Natural killer cell treated with Interleukin-12 subunit alpha and Interleukin-12 subunit beta and Interleukin-15 and Interleukin-18, amount 100 ng/mL, for 72 hours (primary cell): ENCODE measurements around the gene PPIA. TPM values are rescaled to one million over a fixed set of nuclear protein-coding genes. Genes with fewer than 3 reads are reported as not detected.
"Not testable (repeated sequence)": the region's sequence is repeated elsewhere in the genome, so short reads cannot be mapped to it uniquely, and the experiment has no call there.

Experiments
- ATAC-seq, 2 donors: fragments of 150-1000 bp; cut with Tn5 transposase in 1 of 2; sonication (Bioruptor Pico), chemical (Tn5 transposase) in 1 of 2; 2 replicates each; pipeline ENCODE4 v1.10.0; 2021
- DNase-seq: peaks from one replicate; pipeline ENCODE4 v3.0.0; 2022; ENCODE audit warnings: low spot score
- H3K27ac Mint-ChIP-seq, 2 donors: 1 replicate in 1 of 2; 2 replicates in 1 of 2; pipeline ENCODE4 v1.8.0; 2022; ENCODE audit warnings: mixed read lengths in 2 of 2, mild to moderate bottlenecking in 1 of 2, moderate library complexity in 1 of 2
- H3K27me3 Mint-ChIP-seq, 2 donors: 1 replicate in 1 of 2; 2 replicates in 1 of 2; pipeline ENCODE4 v1.8.0; 2022; ENCODE audit warnings: mixed read lengths in 2 of 2
- H3K36me3 Mint-ChIP-seq: one replicate; pipeline ENCODE4 v1.8.0; 2022; ENCODE audit warnings: mixed read lengths
- H3K4me1 Mint-ChIP-seq, 2 donors: 1 replicate in 1 of 2; 2 replicates in 1 of 2; pipeline ENCODE4 v1.8.0; 2022; ENCODE audit warnings: low read depth in 2 of 2, mixed read lengths in 2 of 2, mild to moderate bottlenecking in 1 of 2
- H3K4me3 Mint-ChIP-seq: one replicate; pipeline ENCODE4 v1.8.0; 2022; ENCODE audit warnings: mixed read lengths
- H3K9me3 Mint-ChIP-seq: 2 replicates; pipeline ENCODE4 v1.8.0; 2022; ENCODE audit warnings: mixed read lengths
- total RNA-seq, 2 donors: library from RNA; stranded (reverse); gene quantifications; one replicate each; pipeline ENCODE4 v1.2.3, GENCODE V29; 2022

PPIA gene
- total RNA-seq, 2 donors from 2014 or later = 1,523 to 1,782 TPM

DNA sequence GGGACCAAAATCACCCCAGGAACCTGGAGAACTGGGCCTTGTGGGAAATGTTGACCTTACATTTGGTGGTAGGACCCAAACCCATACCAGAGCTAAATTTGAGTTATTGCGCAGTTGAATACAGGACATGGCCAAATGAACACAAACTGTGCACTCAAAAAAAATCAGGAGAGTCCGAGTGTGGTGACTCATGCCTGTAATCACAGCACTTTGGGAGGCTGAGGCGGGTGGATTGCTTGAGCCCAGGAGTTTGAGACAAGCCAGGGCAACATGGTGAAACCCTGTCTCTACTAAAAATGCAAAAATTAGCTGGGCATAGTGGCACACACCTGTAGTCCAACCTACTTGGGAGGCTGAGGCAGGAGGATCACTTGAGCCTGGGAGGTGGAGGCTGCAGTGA, 11.3 kb upstream of the PPIA start:
- H3K36me3 Mint-ChIP-seq, ATAC-seq, H3K4me1 Mint-ChIP-seq, H3K4me3 Mint-ChIP-seq, H3K9me3 Mint-ChIP-seq, H3K27me3 Mint-ChIP-seq, DNase-seq, H3K27ac Mint-ChIP-seq: not testable (repeated sequence)

DNA sequence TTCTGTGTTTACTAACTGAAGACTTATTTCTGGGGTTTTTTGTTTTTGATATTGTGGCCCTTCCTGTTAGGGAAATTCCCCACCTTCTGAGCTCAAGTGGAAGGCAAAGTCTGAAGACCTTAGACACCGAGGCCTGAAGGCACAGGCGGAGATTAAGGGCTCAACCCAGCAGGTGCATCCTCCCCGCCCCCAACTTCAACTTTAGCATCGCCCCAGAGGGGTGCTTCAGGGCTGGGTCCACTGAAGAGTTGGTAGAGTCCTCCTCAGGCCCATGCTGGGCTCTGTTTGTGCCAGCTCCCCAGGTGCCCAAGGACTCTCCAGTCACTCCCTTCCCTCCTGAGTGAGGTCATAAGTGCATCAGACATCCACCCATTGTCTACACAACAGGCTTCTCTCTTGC, 9.4 kb upstream of the PPIA start:
- no peak overlapping the region for H3K27ac Mint-ChIP-seq
- H3K36me3 Mint-ChIP-seq = peaks cover 7% of the 10 kb centered on the region
- DNase-seq (no peak), ATAC-seq (no peak)
- H3K4me3 Mint-ChIP-seq = no peak overlapping the region
- no peaks in the 10 kb centered on the region for H3K27me3 Mint-ChIP-seq
- H3K9me3 Mint-ChIP-seq = peaks cover 5% of the 10 kb centered on the region
- no peaks in the 10 kb centered on the region for H3K4me1 Mint-ChIP-seq

DNA sequence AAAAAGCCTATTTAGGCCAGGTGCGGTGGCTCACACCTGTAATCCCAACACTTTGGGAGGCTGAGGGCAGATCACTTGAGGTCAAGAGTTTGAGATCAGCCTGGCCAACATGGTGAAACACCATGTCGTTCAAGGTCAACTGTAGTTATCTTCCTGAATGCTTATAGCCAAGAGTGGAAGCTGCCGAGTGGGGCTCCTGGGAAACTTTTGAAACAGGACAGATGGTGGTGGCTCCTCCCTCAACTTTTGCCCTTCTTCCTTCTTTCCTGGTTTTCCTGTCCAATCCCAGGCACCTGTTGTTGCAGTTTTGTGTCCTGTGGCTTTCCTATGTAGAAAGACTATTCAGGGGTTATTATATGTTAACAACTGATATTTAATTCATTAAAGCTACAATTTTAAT, 8.7 kb upstream of the PPIA start:
- Mint-ChIP-seq H3K4me1 (no peaks in the 10 kb centered on the region), H3K4me3 (no peak overlapping the region), H3K36me3 (peaks cover 7% of the 10 kb centered on the region), H3K27me3 (no peaks in the 10 kb centered on the region), H3K9me3 (peaks cover 5% of the 10 kb centered on the region), H3K27ac (no peak overlapping the region)
- ATAC-seq (no peak), DNase-seq (no peak)

DNA sequence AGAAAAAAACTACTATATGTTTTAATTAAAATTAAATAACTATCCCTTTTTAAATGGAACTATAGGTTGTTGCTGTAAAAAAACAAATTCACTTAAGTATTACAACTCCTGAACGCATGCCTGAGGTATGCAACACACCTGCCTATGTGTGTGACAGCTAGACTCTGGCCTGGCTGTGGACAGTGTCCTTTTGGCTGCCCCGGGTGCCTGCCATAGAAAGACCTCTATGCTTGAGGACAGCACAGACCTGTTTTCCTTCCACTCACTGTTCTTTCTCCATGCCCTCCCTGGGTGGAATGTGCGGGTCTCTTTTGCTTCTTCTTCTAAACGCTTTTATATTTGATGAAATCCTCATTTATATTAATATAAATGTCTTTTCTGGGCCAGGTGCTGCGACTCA, 6.5 kb upstream of the PPIA start:
- no peaks in the 10 kb centered on the region for H3K27me3 Mint-ChIP-seq
- ATAC-seq (no peak), DNase-seq (no peak)
- H3K36me3 Mint-ChIP-seq = no peaks in the 10 kb centered on the region
- H3K4me3 Mint-ChIP-seq = no peak overlapping the region
- H3K27ac Mint-ChIP-seq = no peak overlapping the region
- H3K4me1 Mint-ChIP-seq = no peaks in the 10 kb centered on the region
- no peaks in the 10 kb centered on the region for H3K9me3 Mint-ChIP-seq

DNA sequence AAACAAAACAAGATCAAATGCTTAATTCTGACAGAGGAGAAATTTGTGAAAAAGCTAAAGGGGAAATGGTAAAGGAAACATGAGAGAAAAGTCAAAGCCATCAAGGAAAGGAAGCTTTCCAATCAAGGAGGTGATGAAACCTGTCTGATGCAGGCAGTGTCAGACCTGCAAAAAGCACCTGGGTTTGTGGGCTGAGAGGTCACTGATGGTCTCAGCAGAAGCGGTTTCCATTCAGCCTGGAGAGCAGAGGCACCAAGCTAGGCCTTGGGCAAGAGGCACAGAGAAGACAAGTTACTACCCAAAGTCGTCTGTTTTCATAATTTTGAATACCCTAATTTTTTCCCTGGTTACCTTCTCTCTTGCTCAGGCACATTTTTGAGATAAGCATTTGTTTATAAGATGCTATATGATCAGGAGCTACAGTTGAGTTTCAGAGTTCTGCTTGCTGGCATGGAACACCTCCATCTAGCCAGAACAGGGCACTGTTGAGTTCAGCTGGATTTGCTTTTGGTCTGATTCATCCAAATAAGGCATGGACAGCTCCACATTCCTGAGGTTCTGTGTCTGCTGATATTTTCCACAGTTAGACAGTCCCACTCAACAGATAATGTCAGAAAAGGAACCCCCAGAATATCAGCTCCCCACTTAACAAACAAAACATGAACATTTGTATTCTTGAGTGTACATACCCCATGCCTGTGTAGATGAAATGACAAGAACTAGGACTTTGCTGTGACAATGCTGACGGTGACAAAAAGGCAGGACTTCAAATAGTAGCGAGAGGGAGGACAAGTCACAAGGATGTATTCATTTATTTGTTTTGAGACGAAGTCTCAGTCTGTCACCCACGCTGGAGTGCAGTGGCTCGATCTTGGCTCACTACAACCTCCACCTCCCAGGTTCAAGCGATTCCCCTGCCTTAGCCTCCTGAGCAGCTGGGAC, 4.9 kb upstream of the PPIA start:
- ATAC-seq = no peak
- Mint-ChIP-seq H3K27ac (no peak overlapping the region), H3K9me3 (no peaks in the 10 kb centered on the region), H3K4me1 (no peaks in the 10 kb centered on the region), H3K4me3 (no peak overlapping the region), H3K27me3 (no peaks in the 10 kb centered on the region), H3K36me3 (no peaks in the 10 kb centered on the region)
- no peak for DNase-seq

DNA sequence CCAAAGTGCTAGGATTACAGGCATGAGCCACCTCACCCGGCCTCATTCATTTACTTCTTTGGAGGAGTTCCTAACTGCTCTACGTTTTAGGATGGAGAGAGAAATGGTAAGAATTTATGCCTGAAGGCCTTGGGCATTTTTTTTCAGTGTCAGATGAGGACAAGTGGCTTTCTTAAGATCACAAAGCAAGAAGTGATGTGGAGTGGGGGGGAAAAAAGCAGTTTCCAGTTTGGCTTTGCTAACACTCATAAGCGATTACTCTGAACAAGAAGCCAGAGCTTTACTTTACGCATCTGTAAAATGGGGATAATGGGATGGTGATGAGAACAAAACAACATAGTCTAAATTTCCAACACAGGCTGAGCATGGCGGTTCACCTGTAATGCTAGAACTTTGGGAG, 2.6 kb upstream of the PPIA start:
- Mint-ChIP-seq H3K9me3 (no peaks in the 10 kb centered on the region), H3K27ac (no peak overlapping the region), H3K4me1 (peaks cover 15 to 20% of the 10 kb centered on the region in 2 donors), H3K27me3 (no peaks in the 10 kb centered on the region), H3K36me3 (peaks cover 15% of the 10 kb centered on the region), H3K4me3 (peak overlapping the region; percentile 52)
- ATAC-seq (no peak), DNase-seq (no peak)

DNA sequence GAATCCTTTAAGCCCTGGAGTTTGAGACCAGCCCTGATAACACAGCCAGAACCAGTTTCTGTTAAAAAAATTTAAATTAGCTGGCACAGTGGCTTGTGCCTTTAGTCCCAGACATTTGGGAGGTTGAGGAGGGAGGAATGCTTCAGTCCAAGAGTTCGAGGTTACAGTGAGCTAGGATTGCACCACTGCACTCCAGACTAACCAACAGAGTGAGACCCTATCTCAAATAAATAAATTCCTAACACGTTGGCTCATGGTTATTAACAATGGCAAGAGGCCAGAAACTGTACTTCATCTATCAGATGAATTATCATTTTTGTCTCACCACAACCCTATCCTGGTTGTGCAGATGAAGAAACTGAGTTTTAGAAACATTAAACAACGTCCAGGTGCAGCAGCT, 2.1 kb upstream of the PPIA start:
- Mint-ChIP-seq H3K4me1 (peaks cover 15 to 21% of the 10 kb centered on the region in 2 donors), H3K4me3 (no peak overlapping the region), H3K27ac (no peak overlapping the region), H3K9me3 (no peaks in the 10 kb centered on the region), H3K27me3 (no peaks in the 10 kb centered on the region), H3K36me3 (peaks cover 17% of the 10 kb centered on the region)
- DNase-seq = no peak
- no peak for ATAC-seq

DNA sequence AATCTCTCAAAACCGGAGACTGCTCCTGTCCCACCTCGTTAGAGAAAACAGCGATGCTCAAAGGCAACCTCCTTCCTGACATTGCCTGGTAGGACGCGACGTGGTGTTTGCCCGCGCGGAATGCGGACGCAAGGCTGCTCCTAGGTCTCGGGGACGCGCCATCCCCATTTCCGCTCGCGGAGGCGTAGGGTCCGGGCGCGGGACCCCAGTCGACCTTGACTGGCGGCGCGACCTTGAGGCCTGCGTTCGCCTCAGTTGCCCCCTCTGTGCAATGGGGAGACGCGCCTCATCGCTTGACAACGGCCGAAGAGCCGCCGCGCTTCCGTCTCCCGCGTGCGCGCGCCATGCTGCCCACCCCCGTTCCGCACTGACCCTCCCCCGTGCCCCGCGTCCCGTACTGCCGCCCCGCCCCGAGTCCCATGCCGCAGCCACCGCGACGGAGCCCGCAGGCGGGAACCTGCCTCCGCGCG, 412 bp upstream of the PPIA start:
- H3K4me3 Mint-ChIP-seq = peak overlapping the region; percentile 83
- H3K4me1 Mint-ChIP-seq = peaks cover 21 to 31% of the 10 kb centered on the region in 2 donors
- no peaks in the 10 kb centered on the region for H3K27me3 Mint-ChIP-seq
- ATAC-seq (peak in 1 of 2 donors; percentile 46), DNase-seq (no peak)
- H3K27ac Mint-ChIP-seq = peak overlapping the region; percentile 95 to 96
- H3K9me3 Mint-ChIP-seq = no peaks in the 10 kb centered on the region
- H3K36me3 Mint-ChIP-seq = peaks cover 32% of the 10 kb centered on the region

DNA sequence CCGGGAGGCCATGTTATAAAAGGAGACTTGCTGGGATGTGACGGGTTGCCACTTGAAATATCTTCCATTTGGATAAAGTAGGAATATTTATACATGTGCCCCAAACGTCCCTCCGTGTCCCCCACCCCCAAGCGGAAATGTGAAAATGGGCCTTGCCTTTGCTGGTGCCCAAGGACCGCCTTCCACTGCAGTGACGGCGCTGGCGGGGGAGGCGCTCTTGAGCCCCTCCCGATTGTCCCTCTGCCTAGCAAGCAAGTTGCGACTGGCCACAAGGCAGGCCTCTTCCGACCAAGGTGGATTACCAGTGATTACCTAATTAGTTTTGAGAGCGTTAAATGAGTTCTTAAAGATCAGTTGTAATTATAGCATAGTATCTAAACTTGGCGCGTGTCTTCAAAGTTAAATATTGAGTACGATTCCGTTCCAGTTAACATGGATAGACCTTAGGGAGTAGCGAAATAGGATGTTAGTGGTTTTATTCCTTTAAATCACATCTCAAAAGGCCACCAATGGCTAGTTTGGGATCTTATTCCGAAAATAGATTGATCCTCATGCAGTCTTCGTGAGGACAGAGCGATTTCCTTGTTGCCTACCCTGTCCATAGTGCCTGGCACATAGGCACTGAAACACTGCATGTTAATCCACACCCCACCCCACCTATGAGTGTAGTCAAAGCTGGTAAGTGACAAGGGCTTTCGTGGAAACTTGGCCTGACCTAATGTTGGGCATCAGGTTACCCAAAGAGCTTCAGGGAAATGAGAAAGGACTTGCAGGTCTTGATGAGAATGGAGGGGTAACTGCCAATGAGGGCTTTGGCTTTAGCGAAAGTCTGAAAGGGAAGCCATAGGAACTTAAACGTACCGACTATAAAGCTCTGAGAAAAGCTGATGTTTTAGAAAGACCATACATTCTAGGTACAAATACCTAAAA, 1.1 kb downstream of the PPIA start:
- Mint-ChIP-seq H3K4me1 (peaks cover 28 to 39% of the 10 kb centered on the region in 2 donors), H3K4me3 (peak overlapping the region; percentile 95), H3K36me3 (peaks cover 42% of the 10 kb centered on the region), H3K27me3 (no peaks in the 10 kb centered on the region), H3K27ac (peak overlapping the region; percentile 95 to 96), H3K9me3 (no peaks in the 10 kb centered on the region)
- peak; percentile 94 for DNase-seq
- ATAC-seq = peak; percentile 67 to 74

DNA sequence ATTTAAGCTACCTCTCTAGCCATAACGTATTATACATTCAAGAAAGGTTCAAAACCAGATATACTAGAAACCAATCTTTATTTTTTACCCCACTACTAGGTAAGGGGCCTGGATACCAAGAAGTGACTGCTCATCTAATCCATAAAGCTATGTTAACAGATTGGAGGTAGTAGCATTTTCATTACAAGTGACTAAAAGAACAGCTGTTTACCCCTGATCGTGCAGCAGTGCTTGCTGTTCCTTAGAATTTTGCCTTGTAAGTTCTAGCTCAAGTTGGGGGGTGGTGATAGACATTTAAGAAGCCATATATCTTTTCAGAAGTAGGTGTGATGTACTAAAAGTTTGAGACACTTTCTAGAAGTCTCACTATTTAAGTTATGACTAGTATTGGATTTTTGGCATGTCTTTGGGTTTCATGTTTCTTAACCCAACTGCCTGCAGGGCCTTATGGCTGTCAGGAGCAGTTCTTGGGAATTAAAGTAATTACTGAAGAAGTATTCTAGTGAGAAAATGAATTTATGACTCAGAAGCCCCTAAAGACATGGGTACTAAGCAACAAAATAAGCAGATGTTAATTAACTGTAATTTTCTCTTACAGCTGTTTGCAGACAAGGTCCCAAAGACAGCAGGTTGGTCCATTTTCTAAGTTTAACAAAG, 2.3 kb downstream of the PPIA start:
- no peaks in the 10 kb centered on the region for H3K27me3 Mint-ChIP-seq
- H3K27ac Mint-ChIP-seq = peak overlapping the region; percentile 95 to 96
- no peaks in the 10 kb centered on the region for H3K9me3 Mint-ChIP-seq
- DNase-seq (no peak), ATAC-seq (no peak)
- H3K4me3 Mint-ChIP-seq = peak overlapping the region; percentile 95
- H3K36me3 Mint-ChIP-seq = peaks cover 47% of the 10 kb centered on the region
- peaks cover 30 to 39% of the 10 kb centered on the region in 2 donors for H3K4me1 Mint-ChIP-seq

DNA sequence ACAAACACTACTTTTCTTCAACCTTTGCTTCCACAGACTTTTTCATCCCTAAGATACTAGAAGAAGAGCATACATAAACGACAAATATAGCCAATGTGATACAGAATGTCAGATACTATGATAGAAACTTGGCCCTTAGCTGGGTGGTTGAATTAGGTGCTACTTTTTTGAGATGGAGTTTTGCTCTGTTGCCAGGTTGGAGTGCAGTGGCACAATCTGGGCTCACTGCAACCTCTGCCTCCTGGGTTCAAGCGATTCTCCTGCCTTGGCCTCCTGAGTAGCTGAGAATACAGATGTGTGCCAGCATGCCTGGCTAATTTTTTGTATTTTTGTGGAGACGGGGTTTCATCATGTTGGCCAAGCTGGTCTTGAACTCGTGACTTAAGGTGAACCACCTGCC, 3.5 kb downstream of the PPIA start:
- ATAC-seq = no peak

DNA sequence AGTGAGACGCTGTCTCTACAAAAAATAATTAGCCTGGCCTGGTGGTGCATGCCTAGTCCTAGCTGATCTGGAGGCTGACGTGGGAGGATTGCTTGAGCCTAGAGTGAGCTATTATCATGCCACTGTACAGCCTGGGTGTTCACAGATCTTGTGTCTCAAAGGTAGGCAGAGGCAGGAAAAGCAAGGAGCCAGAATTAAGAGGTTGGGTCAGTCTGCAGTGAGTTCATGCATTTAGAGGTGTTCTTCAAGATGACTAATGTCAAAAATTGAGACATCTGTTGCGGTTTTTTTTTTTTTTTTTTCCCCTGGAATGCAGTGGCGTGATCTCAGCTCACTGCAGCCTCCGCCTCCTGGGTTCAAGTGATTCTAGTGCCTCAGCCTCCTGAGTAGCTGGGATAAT, 5.4 kb downstream of the PPIA start:
- no peak for DNase-seq
- Mint-ChIP-seq H3K9me3 (no peaks in the 10 kb centered on the region), H3K36me3 (peaks cover 47% of the 10 kb centered on the region), H3K4me1 (peaks cover 30 to 39% of the 10 kb centered on the region in 2 donors), H3K27me3 (no peaks in the 10 kb centered on the region), H3K4me3 (peak overlapping the region; percentile 20), H3K27ac (peak overlapping the region; percentile 39 to 63)
- no peak for ATAC-seq

More for the DNA sequence above, 3.5 kb downstream of the PPIA start:
- DNase-seq = no peak
- Mint-ChIP-seq H3K4me3 (peak overlapping the region; percentile 48), H3K27ac (peak overlapping the region; percentile 39 to 64), H3K27me3 (no peaks in the 10 kb centered on the region), H3K4me1 (peaks cover 30 to 39% of the 10 kb centered on the region in 2 donors), H3K36me3 (peaks cover 47% of the 10 kb centered on the region), H3K9me3 (no peaks in the 10 kb centered on the region)

DNA sequence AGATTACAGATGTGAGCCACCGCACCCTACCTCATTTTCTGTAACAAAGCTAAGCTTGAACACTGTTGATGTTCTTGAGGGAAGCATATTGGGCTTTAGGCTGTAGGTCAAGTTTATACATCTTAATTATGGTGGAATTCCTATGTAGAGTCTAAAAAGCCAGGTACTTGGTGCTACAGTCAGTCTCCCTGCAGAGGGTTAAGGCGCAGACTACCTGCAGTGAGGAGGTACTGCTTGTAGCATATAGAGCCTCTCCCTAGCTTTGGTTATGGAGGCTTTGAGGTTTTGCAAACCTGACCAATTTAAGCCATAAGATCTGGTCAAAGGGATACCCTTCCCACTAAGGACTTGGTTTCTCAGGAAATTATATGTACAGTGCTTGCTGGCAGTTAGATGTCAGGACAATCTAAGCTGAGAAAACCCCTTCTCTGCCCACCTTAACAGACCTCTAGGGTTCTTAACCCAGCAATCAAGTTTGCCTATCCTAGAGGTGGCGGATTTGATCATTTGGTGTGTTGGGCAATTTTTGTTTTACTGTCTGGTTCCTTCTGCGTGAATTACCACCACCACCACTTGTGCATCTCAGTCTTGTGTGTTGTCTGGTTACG, 6.0 kb downstream of the PPIA start:
- Mint-ChIP-seq H3K4me1 (peaks cover 27 to 33% of the 10 kb centered on the region in 2 donors), H3K4me3 (no peak overlapping the region), H3K27me3 (no peaks in the 10 kb centered on the region), H3K27ac (no peak overlapping the region), H3K9me3 (no peaks in the 10 kb centered on the region), H3K36me3 (peaks cover 43% of the 10 kb centered on the region)
- DNase-seq (no peak), ATAC-seq (no peak)
